ENCODE measurements around the gene NEK6.

The NEK6 gene

DNA sequence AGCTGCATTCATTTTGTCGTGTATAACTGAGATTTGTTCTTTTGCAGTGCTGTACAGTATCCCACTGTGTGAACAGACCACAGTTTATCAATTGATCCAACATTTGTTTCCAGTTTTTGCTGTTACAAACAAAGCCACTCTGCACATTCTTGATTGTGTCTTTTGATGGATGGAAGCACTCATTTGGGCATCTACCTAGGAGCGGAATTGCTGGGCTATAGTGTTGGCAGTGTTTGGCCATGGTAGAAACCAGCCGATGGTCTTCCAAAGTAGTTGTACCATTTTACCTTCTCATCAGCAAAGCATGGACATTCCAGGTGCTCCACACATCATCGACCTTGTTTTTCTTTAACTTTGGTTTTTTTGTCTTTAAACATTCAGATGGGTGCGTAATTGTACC lies 79.8 kb downstream of the NEK6 start:
- no peak overlapping the region for H3K9ac ChIP-seq (ENCODE audit: low read length)
- H3K4me3 ChIP-seq (ENCODE audit: low read length) = no peak overlapping the region
- H3K4me2 ChIP-seq (ENCODE audit: low read length) = no peak overlapping the region
- H3K27me3 ChIP-seq (ENCODE audit: low read depth, low read length) = no peaks in the 10 kb centered on the region
- H3K9me3 ChIP-seq (ENCODE audit: insufficient read depth, low read length) = no peaks in the 10 kb centered on the region
- no peak overlapping the region for H3K27ac ChIP-seq (ENCODE audit: low read length)
- no peaks in the 10 kb centered on the region for H3K4me1 ChIP-seq (ENCODE audit: low read length)
- TF ChIP-seq EZH2phosphoT487 (IDR thresholded peaks at IDR 0.05; ENCODE audit: low read depth) = no peak
- TF ChIP-seq, protein P1, sequence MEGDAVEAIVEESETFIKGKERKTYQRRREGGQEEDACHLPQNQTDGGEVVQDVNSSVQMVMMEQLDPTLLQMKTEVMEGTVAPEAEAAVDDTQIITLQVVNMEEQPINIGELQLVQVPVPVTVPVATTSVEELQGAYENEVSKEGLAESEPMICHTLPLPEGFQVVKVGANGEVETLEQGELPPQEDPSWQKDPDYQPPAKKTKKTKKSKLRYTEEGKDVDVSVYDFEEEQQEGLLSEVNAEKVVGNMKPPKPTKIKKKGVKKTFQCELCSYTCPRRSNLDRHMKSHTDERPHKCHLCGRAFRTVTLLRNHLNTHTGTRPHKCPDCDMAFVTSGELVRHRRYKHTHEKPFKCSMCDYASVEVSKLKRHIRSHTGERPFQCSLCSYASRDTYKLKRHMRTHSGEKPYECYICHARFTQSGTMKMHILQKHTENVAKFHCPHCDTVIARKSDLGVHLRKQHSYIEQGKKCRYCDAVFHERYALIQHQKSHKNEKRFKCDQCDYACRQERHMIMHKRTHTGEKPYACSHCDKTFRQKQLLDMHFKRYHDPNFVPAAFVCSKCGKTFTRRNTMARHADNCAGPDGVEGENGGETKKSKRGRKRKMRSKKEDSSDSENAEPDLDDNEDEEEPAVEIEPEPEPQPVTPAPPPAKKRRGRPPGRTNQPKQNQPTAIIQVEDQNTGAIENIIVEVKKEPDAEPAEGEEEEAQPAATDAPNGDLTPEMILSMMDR (IDR thresholded peaks at IDR 0.05; ENCODE audit: low read depth, low read length) = no peak
- H3K79me2 ChIP-seq (ENCODE audit: low read length) = no peaks in the 10 kb centered on the region
- no peak overlapping the region for H2AFZ ChIP-seq (ENCODE audit: low read depth, low read length)
- peaks cover 66% of the 10 kb centered on the region for H3K36me3 ChIP-seq (replicated peaks; ENCODE audit: low read depth, low read length)
- H4K20me1 ChIP-seq (ENCODE audit: insufficient read depth, low read length) = 0 out of 2 replicates have a peak, but pooled peaks cover 4% of the 10 kb centered on the region

DNA sequence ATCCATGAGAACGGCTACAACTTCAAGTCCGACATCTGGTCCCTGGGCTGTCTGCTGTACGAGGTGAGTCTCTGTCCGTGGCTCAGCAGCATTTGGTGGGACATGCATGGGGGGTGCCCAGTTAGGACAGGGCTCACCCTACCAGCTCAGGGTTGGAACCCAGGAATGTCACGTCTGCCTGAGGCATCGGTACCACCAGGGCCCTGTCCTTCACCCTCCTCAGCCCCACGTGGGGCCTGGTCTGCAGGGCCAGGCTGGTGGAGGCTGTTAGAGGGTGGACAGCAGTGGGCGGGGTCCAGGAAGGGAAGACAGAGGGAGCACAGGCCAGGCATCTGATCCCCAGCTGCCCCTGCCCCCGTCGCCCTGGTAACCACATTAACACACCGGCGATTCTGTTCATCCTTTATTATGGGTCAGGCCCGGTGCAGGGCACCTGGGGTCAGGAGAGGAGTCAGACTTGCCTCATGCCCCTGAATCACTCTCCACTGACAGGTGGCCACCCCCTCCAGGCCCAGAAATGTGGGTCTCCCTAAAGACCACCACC lies 81.9 kb downstream of the NEK6 start:
- H4K20me1 ChIP-seq (ENCODE audit: insufficient read depth, low read length) = 0 out of 2 replicates have a peak, but pooled peaks cover 4% of the 10 kb centered on the region
- TF ChIP-seq EZH2phosphoT487 (IDR thresholded peaks at IDR 0.05; ENCODE audit: low read depth) = no peak
- TF ChIP-seq, protein P1 (IDR thresholded peaks at IDR 0.05; ENCODE audit: low read depth, low read length) = no peak
- no peak overlapping the region for H3K9ac ChIP-seq (ENCODE audit: low read length)
- no peak overlapping the region for H2AFZ ChIP-seq (ENCODE audit: low read depth, low read length)
- H3K9me3 ChIP-seq (ENCODE audit: insufficient read depth, low read length) = no peaks in the 10 kb centered on the region
- H3K4me2 ChIP-seq (ENCODE audit: low read length) = no peak overlapping the region
- H3K4me3 ChIP-seq (ENCODE audit: low read length) = no peak overlapping the region
- peaks cover 71% of the 10 kb centered on the region for H3K36me3 ChIP-seq (replicated peaks; ENCODE audit: low read depth, low read length)
- H3K27me3 ChIP-seq (ENCODE audit: low read depth, low read length) = no peaks in the 10 kb centered on the region
- H3K4me1 ChIP-seq (ENCODE audit: low read length) = no peaks in the 10 kb centered on the region
- no peaks in the 10 kb centered on the region for H3K79me2 ChIP-seq (ENCODE audit: low read length)
- no peak overlapping the region for H3K27ac ChIP-seq (ENCODE audit: low read length)

DNA sequence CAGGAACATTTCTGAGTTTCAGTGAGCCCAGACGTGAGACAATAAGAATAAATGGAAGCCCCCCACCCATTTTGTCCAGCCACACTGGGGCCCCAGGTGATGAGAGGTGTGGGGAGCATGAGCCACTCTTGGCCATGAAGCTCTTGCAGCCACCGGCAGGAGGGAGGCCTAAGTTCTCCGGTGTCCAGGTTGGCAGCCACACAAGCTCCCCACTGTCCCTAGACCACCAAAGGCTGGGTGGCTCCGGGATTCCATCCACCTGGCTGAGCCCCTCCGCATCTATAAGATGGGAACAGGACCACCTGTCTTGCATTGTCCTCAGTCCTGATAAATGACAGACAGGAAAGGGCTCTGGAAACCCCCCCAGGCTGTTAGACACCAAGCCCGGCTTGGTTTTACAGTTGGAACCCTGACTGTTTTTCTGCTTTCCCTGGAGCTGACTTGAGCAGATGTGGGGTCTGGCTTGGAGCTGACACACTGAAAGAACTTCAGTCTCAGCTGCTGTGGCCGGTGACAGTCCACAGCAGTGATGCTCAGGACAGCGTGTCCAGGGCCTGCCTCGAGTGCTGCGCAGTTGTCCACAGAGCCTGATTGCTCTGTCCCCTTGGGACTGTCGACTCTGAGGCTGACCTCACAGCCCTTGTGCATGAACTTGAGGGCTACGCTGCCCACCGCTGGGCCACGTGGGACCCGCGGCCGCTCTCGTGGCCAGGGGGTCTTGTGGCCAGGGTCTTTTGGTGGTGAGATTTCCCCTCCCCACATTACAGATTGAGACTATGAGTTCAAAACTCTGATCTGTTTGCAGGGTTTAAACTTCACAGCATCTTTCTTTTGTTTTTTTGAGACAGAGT lies 82.7 kb downstream of the NEK6 start:
- Histone ChIP-seq H3K36me3 (replicated peaks; ENCODE audit: low read depth, low read length) (peaks cover 72% of the 10 kb centered on the region), H3K9me3 (ENCODE audit: insufficient read depth, low read length) (no peaks in the 10 kb centered on the region), H3K4me1 (ENCODE audit: low read length) (no peaks in the 10 kb centered on the region), H3K9ac (ENCODE audit: low read length) (no peak overlapping the region), H3K27me3 (ENCODE audit: low read depth, low read length) (no peaks in the 10 kb centered on the region), H3K4me2 (ENCODE audit: low read length) (no peak overlapping the region), H2AFZ (ENCODE audit: low read depth, low read length) (no peak overlapping the region), H3K79me2 (ENCODE audit: low read length) (no peaks in the 10 kb centered on the region), H4K20me1 (ENCODE audit: insufficient read depth, low read length) (0 out of 2 replicates have a peak, but pooled peaks cover 4% of the 10 kb centered on the region), H3K4me3 (ENCODE audit: low read length) (no peak overlapping the region), H3K27ac (ENCODE audit: low read length) (no peak overlapping the region)
- no peak for TF ChIP-seq EZH2phosphoT487 (IDR thresholded peaks at IDR 0.05; ENCODE audit: low read depth)
- TF ChIP-seq, protein P1 (IDR thresholded peaks at IDR 0.05; ENCODE audit: low read depth, low read length) = no peak

DNA sequence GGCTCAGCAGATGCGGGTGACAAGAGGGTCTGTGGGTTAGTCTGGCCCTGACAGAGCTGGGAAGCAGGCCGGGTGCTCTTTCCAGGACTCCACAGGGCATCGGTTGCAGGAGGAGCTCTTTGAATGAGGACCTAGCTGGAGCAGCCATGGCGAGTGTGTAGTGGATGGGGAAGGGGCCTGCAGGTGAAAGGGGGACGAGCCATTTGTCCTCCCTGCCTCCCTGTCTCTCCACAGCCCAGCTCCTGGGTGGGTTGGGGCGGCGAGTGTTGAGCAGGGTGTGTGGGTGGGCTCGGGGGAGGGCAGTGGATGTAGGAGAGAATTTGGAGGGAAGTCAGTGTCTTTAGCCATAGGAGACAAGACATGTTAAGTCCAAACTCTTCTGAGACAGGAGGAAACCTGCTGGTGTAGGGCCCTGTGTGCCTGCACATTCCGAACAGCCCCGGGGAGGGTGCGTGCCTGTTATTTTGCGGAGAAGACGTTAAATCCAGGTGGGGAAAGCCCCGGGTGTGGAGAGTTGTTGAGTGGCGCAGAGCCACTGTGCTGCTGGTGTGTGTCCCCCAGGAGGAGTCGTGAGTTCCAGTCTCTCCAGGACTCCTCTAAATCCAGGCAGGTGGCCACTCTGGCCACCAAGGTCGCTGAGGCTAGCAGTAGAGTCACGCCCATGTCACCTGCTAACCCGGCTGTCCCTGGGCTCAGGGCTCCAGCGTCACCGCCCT lies 83.9 kb downstream of the NEK6 start:
- no peak overlapping the region for H3K27ac ChIP-seq (ENCODE audit: low read length)
- H3K36me3 ChIP-seq (replicated peaks; ENCODE audit: low read depth, low read length) = peaks cover 77% of the 10 kb centered on the region
- H3K79me2 ChIP-seq (ENCODE audit: low read length) = no peaks in the 10 kb centered on the region
- no peak for TF ChIP-seq EZH2phosphoT487 (IDR thresholded peaks at IDR 0.05; ENCODE audit: low read depth)
- TF ChIP-seq, protein P1 (IDR thresholded peaks at IDR 0.05; ENCODE audit: low read depth, low read length) = no peak
- no peaks in the 10 kb centered on the region for H3K9me3 ChIP-seq (ENCODE audit: insufficient read depth, low read length)
- no peak overlapping the region for H3K4me3 ChIP-seq (ENCODE audit: low read length)
- no peak overlapping the region for H2AFZ ChIP-seq (ENCODE audit: low read depth, low read length)
- no peaks in the 10 kb centered on the region for H3K4me1 ChIP-seq (ENCODE audit: low read length)
- H3K9ac ChIP-seq (ENCODE audit: low read length) = no peak overlapping the region
- H4K20me1 ChIP-seq (ENCODE audit: insufficient read depth, low read length) = 0 out of 2 replicates have a peak, but pooled peaks cover 4% of the 10 kb centered on the region
- no peak overlapping the region for H3K4me2 ChIP-seq (ENCODE audit: low read length)
- no peaks in the 10 kb centered on the region for H3K27me3 ChIP-seq (ENCODE audit: low read depth, low read length)
